A549 (cell line): Measurements from ENCODE around the gene FSD2.

Experiments
- CHD2 ChIP-seq: fragments of 150-350 bp; IDR thresholded peaks from 2 replicates; pipeline ENCODE4 v1.6.1; 2014; ENCODE audit warnings: low read length; ENCODE audit not compliant: partially characterized antibody
- CTCF ChIP-seq: fragments of >200 bp; sonication (Bioruptor Twin); formaldehyde crosslinking; IDR thresholded peaks from 3 replicates; pipeline ENCODE4 v1.5.1; 2016
- EP300 ChIP-seq, 2 experiments: fragments of >200 bp; sonication (Bioruptor Twin); formaldehyde crosslinking; IDR thresholded peaks; 2 replicates in 1 of 2; 3 replicates in 1 of 2; pipeline ENCODE4 v1.6.1; 2016 to 2017
- KDM1A ChIP-seq: fragments of 200-600 bp; sonication (generic); IDR thresholded peaks from 2 replicates; pipeline ENCODE4 v1.6.1; 2016; ENCODE audit warnings: low read depth, mild to moderate bottlenecking
- MYC ChIP-seq: IDR thresholded peaks from 2 replicates; pipeline ENCODE4 v1.6.1; 2012; ENCODE audit warnings: mild to moderate bottlenecking, inconsistent platforms, low read length, improper control_type of control experiment, borderline replicate concordance
- POLR2A ChIP-seq: IDR thresholded peaks from 2 replicates; pipeline ENCODE4 v1.6.1; 2012; ENCODE audit warnings: mild to moderate bottlenecking, low read length
- TP53 ChIP-seq: fragments of 250-450 bp; sonication (Bioruptor Pico); IDR thresholded peaks from 2 replicates; pipeline ENCODE4 v1.5.0; 2021; ENCODE audit warnings: mild to moderate bottlenecking, moderate library complexity
- ZFP36 ChIP-seq: fragments of 450-650 bp; IDR thresholded peaks from 2 replicates; pipeline ENCODE4 v1.6.1; 2014; ENCODE audit warnings: borderline replicate concordance; ENCODE audit not compliant: partially characterized antibody
- TF ChIP-seq, protein P1 (sequence below): fragments of >200 bp; sonication (Bioruptor Twin); formaldehyde crosslinking; IDR thresholded peaks from 3 replicates; pipeline ENCODE4 v1.6.1; 2016
- TF ChIP-seq, protein P2 (sequence below): IDR thresholded peaks from 2 replicates; pipeline ENCODE4 v1.6.1; 2012

- TF ChIP-seq ZFP36 (no peak), CTCF (no peak), MYC (no peak), CHD2 (no peak), POLR2A (no peak), TP53 (no peak), KDM1A (no peak), EP300 (IDR thresholded peaks at IDR 0.05) (no peak)
- TF ChIP-seq, protein P1, sequence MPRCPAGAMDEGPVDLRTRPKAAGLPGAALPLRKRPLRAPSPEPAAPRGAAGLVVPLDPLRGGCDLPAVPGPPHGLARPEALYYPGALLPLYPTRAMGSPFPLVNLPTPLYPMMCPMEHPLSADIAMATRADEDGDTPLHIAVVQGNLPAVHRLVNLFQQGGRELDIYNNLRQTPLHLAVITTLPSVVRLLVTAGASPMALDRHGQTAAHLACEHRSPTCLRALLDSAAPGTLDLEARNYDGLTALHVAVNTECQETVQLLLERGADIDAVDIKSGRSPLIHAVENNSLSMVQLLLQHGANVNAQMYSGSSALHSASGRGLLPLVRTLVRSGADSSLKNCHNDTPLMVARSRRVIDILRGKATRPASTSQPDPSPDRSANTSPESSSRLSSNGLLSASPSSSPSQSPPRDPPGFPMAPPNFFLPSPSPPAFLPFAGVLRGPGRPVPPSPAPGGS: no peak
- TF ChIP-seq, protein P2, sequence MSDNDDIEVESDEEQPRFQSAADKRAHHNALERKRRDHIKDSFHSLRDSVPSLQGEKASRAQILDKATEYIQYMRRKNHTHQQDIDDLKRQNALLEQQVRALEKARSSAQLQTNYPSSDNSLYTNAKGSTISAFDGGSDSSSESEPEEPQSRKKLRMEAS: no peak
These were observed 2.2 kb upstream of the FSD2 start for GRCh38 chr15:82807920-82808633.
